ENCODE results near the gene USP16.

DNA sequence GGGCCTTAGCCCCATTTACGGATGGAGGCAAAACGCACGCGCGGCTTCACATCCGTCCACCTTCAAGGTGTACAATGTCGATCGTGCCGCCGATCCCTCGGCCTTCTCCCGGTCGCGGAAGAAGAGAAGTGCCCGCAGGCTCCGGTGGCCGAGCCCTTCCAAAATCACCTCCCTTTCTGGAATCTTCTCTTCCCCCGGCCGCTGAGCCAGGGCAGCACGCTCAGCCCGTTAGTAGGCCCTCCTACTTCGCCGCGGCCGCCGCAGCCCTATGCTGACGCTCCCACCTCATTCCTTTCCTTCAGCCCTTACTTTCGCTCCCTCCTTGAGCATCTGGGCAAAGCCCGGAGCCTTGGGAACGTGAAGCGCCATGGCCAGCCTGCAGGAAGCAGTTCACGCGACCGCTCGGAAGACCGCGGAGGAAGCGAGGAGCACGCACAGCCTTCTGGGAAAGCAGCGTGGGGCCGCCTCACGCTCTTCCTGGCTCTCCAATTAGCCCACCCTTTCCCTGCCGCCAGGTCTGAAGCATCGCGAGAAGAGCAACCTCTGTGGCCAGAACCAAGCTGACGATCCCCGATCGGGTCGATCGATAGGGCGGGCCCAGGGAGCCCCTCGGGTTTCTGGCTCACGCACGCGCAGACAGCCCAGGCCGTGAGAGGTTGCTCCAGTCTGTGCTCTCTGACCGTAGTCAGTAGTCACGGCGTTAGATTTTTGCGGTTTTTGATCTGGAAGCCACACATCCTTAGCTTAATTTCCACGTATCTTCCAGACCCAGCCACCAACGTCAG, 48.9 kb downstream of the USP16 start, which contains the start of gene CCT8:
- TF ChIP-seq EZH2 (IDR thresholded peaks at IDR 0.05; ENCODE audit: borderline replicate concordance) = no peak
- TF ChIP-seq, protein P1, sequence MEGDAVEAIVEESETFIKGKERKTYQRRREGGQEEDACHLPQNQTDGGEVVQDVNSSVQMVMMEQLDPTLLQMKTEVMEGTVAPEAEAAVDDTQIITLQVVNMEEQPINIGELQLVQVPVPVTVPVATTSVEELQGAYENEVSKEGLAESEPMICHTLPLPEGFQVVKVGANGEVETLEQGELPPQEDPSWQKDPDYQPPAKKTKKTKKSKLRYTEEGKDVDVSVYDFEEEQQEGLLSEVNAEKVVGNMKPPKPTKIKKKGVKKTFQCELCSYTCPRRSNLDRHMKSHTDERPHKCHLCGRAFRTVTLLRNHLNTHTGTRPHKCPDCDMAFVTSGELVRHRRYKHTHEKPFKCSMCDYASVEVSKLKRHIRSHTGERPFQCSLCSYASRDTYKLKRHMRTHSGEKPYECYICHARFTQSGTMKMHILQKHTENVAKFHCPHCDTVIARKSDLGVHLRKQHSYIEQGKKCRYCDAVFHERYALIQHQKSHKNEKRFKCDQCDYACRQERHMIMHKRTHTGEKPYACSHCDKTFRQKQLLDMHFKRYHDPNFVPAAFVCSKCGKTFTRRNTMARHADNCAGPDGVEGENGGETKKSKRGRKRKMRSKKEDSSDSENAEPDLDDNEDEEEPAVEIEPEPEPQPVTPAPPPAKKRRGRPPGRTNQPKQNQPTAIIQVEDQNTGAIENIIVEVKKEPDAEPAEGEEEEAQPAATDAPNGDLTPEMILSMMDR (IDR thresholded peaks at IDR 0.05; ENCODE audit: poor library complexity) = no peak

Measured in hepatocyte (in vitro differentiated cells).